ENCODE measurements around the gene TOMM6. TPM values are rescaled to one million over a fixed set of nuclear protein-coding genes. Genes with fewer than 3 reads are reported as not detected.

The TOMM6 gene
- total RNA-seq, 5 donors from 2014 or later (not counting 1 experiment from before 2014, with no cell fraction given) = 124 to 131 (median 127) TPM

Other genes with a start within 250 kb of the TOMM6 start
- 10 to 100 TPM in 1 of 5 donors, 1 to 10 TPM in 4; 4.6 to 10.1 (median 9.5) TPM for gene FOXP4, start 241.3 kb upstream of the TOMM6 start, total RNA-seq
- gene MDFI, start 149.2 kb upstream of the TOMM6 start, total RNA-seq = not detected
- 10 to 100 TPM; 18.9 to 28.1 (median 19.5) TPM for gene TFEB, start 52.1 kb upstream of the TOMM6 start, total RNA-seq
- gene PGC, start 40.3 kb upstream of the TOMM6 start, total RNA-seq = under 1 TPM in 3 of 5 donors, not detected in 2; 0.58 to 0.86 (median 0.70) TPM
- 10 to 100 TPM in 1 of 5 donors, 1 to 10 TPM in 4; 5.2 to 10.4 (median 8.9) TPM for gene FRS3, start 7.8 kb upstream of the TOMM6 start, total RNA-seq
- gene PRICKLE4, start 6.9 kb upstream of the TOMM6 start, total RNA-seq = under 1 TPM in 2 of 5 donors, not detected in 3; 0.44 to 0.60 TPM
- gene USP49, start 107.7 kb downstream of the TOMM6 start, total RNA-seq = 1 to 10 TPM; 2.5 to 5.2 (median 3.3) TPM
- 10 to 100 TPM in 3 of 5 donors, 1 to 10 TPM in 2; 5.4 to 12.1 (median 11.1) TPM for gene MED20, start 133.4 kb downstream of the TOMM6 start, total RNA-seq
- gene BYSL, start 133.8 kb downstream of the TOMM6 start, total RNA-seq = 10 to 100 TPM in 3 of 5 donors, 1 to 10 TPM in 2; 3.5 to 20.5 (median 15.0) TPM
- 100 to 1,000 TPM; 265 to 532 (median 284) TPM for gene CCND3, start 154.1 kb downstream of the TOMM6 start, total RNA-seq